Adrenal gland (tissue), 5 donors: ENCODE measurements around the gene PHACTR3.

Experiments
- POLR2A ChIP-seq, 2 donors: fragments of 450-650 bp; IDR thresholded peaks; one replicate each; pipeline ENCODE4 v1.6.1; 2017; ENCODE audit warnings: antibody characterized with exemption in 2 of 2, mild to moderate bottlenecking in 2 of 2, moderate library complexity in 1 of 2
- TF ChIP-seq, protein P1 (sequence below), 6 experiments: fragments of 450-650 bp in 4 of 6; fragments of 200-600 bp in 2 of 6; sonication (generic) in 1 of 6; IDR thresholded peaks; 1 replicate in 5 of 6; 2 replicates in 1 of 6; pipeline versions ENCODE4 v1.5.1 to v1.8.0; 2016 to 2021; ENCODE audit warnings: antibody characterized with exemption in 6 of 6, mild to moderate bottlenecking in 2 of 6, moderate library complexity in 1 of 6
- donor health status: DM: no; HTN: no; CAD: no.

DNA sequence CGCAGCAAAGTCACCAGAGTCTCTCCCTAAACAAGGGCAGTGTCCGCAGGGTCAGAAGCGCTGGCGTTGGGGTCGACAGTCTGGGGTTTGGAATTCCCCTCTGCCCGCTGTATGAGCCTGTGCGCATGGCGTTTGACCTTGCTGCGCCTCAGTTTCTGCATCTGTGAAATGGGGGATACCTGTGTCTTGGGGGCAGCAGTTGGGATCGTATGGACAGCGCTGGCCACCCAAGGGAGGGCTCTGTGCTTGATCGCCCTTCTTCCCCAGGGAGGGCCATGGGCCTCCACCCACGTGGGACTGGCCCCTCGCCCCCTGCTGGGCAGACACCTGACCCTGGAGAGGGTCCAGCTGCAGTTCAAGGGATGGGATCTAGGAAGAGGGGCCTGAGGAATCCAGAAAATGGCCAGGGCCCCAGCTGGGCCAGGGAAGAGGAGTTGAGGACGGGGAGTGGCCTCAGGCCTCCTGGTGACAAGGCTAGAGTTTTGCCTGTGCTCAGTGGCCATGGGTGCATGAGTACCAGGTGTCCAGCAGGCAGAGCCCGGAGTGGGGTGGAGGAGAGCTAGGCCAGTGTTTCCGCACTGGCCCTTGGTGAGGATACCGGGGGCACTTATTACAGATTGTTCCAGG, 26.4 kb upstream of the PHACTR3 start:
- TF ChIP-seq POLR2A (IDR thresholded peaks at IDR 0.05) = no peak
- TF ChIP-seq, protein P1, sequence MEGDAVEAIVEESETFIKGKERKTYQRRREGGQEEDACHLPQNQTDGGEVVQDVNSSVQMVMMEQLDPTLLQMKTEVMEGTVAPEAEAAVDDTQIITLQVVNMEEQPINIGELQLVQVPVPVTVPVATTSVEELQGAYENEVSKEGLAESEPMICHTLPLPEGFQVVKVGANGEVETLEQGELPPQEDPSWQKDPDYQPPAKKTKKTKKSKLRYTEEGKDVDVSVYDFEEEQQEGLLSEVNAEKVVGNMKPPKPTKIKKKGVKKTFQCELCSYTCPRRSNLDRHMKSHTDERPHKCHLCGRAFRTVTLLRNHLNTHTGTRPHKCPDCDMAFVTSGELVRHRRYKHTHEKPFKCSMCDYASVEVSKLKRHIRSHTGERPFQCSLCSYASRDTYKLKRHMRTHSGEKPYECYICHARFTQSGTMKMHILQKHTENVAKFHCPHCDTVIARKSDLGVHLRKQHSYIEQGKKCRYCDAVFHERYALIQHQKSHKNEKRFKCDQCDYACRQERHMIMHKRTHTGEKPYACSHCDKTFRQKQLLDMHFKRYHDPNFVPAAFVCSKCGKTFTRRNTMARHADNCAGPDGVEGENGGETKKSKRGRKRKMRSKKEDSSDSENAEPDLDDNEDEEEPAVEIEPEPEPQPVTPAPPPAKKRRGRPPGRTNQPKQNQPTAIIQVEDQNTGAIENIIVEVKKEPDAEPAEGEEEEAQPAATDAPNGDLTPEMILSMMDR (IDR thresholded peaks at IDR 0.05) = no peak
